ENCODE measurements around the gene ZNF695.
A peak's percentile ranks its signal among the peaks of the same experiment; 100 is the strongest.

ZNF695 gene

DNA sequence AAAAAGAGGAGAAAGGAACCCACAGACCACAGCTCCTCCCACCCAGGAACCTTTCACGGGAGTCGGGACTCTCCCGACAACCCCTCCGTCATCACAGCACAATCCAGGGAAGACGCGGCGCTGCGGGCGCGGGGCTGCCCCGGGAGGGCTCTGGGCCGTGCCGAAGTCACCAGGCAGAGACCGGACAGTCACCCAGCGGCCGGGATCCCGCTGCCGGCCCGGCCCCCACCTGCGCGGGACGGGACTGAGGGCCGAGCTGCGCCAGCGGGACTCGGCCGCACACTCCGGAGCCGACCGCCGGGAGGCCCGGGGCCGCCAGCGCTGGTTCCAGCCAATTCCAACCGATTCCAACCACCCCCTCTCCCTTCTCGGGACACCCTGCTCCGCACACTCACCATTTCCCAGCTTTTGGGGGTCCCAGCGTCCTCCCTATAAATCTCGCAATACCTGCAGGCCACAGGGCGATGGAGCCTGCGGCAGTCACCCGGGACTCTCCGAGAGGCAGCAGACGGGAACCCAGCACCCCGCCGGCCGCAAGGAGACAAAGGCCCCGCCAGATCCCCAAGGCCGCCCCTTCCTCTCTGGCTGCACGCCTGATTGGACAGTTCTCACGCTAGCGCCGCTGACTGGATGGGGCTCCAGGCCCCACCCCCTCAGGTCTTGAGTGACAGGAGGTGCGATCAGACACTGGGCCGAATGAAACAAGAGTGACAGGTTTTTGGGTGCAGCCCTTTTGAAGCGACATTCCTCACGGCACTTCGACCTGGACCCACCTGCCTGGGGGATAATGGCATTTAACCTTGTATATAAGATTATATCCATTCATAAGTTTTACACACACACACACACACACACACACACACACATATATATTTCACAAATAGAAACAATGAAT is at the start of gene ZNF695:
TSS of gene ZNF695 (minus strand) at position 547 of the 895 bp plus-strand sequence. CDS start at position 398, 149 bp downstream.
- TF ChIP-seq CEBPB (IDR thresholded peaks at IDR 0.05) (no peak), ZBTB7A (IDR thresholded peaks at IDR 0.05; ENCODE audit: low read depth) (no peak), RAD21 (IDR thresholded peaks at IDR 0.05; ENCODE audit: low read depth) (no peak), YY1 (IDR thresholded peaks at IDR 0.05; ENCODE audit: low read depth) (peak; percentile 57; the same call in 1 of the 2 replicates), TCF12 (IDR thresholded peaks at IDR 0.05; ENCODE audit: low read depth) (no peak), EP300 (IDR thresholded peaks at IDR 0.05; ENCODE audit: borderline replicate concordance) (no peak; the same call in 1 of the 2 replicates), TEAD4 (IDR thresholded peaks at IDR 0.05) (peak; percentile 39), EGR1 (IDR thresholded peaks at IDR 0.05) (no peak), NFIC (IDR thresholded peaks at IDR 0.05) (no peak), TAF1 (IDR thresholded peaks at IDR 0.05; ENCODE audit: low read depth) (peak; percentile 93), CREB1 (IDR thresholded peaks at IDR 0.05; ENCODE audit: low read depth) (no peak)
- TF ChIP-seq, protein P1, sequence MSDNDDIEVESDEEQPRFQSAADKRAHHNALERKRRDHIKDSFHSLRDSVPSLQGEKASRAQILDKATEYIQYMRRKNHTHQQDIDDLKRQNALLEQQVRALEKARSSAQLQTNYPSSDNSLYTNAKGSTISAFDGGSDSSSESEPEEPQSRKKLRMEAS (IDR thresholded peaks at IDR 0.05), result peak; percentile 67

DNA sequence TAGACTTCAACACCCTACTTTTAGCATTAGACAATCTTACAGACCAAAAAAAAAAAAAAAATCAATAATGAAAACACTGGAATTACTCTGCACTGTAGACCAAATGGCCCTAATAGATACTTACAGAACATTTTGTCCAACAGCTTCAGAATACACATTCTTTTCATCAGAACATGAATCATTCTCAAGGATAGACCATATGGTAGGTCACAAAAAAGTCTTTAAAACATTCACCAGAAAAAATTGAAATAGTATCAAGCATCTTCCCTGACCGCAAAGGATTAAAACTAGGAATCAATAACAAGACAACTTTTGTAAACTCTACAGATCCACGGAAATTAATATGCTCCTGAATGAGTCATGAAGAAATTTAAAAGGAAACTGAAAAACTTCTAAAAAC is 48.2 kb upstream of the ZNF695 start:
- TF ChIP-seq TCF12 (IDR thresholded peaks at IDR 0.05; ENCODE audit: low read depth), result no peak
- no peak for TF ChIP-seq TEAD4 (IDR thresholded peaks at IDR 0.05)
- no peak for TF ChIP-seq TAF1 (IDR thresholded peaks at IDR 0.05; ENCODE audit: low read depth)
- no peak for TF ChIP-seq EP300 (IDR thresholded peaks at IDR 0.05; ENCODE audit: borderline replicate concordance)
- no peak for TF ChIP-seq ZBTB7A (IDR thresholded peaks at IDR 0.05; ENCODE audit: low read depth)
- TF ChIP-seq CEBPB (IDR thresholded peaks at IDR 0.05), result no peak
- TF ChIP-seq, protein P2, sequence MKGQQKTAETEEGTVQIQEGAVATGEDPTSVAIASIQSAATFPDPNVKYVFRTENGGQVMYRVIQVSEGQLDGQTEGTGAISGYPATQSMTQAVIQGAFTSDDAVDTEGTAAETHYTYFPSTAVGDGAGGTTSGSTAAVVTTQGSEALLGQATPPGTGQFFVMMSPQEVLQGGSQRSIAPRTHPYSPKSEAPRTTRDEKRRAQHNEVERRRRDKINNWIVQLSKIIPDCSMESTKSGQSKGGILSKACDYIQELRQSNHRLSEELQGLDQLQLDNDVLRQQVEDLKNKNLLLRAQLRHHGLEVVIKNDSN (IDR thresholded peaks at IDR 0.05), result no peak
- TF ChIP-seq YY1 (IDR thresholded peaks at IDR 0.05; ENCODE audit: low read depth), result no peak

DNA sequence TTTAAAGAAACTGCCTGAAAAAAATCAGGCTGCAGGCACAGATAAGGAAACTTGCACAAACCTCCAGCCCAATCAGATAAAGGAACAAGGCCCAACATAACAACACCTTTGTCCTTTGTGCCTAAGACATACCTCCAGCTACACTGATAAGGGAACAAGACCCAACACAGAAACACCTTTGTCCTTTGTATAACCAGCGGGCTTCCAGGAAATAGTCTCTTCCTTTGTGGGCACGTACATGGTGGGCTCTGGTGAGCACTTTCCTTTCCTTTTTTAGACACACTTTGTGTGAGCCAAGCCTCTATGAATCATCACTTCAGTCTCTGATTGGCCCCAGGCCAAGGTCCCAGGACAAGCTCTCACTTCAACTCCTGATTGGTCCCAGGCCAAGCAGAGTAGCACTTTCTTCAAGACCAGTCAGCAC is 47.1 kb upstream of the ZNF695 start:
- TF ChIP-seq, protein P3, sequence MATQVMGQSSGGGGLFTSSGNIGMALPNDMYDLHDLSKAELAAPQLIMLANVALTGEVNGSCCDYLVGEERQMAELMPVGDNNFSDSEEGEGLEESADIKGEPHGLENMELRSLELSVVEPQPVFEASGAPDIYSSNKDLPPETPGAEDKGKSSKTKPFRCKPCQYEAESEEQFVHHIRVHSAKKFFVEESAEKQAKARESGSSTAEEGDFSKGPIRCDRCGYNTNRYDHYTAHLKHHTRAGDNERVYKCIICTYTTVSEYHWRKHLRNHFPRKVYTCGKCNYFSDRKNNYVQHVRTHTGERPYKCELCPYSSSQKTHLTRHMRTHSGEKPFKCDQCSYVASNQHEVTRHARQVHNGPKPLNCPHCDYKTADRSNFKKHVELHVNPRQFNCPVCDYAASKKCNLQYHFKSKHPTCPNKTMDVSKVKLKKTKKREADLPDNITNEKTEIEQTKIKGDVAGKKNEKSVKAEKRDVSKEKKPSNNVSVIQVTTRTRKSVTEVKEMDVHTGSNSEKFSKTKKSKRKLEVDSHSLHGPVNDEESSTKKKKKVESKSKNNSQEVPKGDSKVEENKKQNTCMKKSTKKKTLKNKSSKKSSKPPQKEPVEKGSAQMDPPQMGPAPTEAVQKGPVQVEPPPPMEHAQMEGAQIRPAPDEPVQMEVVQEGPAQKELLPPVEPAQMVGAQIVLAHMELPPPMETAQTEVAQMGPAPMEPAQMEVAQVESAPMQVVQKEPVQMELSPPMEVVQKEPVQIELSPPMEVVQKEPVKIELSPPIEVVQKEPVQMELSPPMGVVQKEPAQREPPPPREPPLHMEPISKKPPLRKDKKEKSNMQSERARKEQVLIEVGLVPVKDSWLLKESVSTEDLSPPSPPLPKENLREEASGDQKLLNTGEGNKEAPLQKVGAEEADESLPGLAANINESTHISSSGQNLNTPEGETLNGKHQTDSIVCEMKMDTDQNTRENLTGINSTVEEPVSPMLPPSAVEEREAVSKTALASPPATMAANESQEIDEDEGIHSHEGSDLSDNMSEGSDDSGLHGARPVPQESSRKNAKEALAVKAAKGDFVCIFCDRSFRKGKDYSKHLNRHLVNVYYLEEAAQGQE (IDR thresholded peaks at IDR 0.05; ENCODE audit: low read depth), result no peak
- TF ChIP-seq TAF1 (IDR thresholded peaks at IDR 0.05; ENCODE audit: low read depth), result no peak
- TF ChIP-seq NFIC (IDR thresholded peaks at IDR 0.05), result no peak
- no peak for TF ChIP-seq CEBPB (IDR thresholded peaks at IDR 0.05)
- TF ChIP-seq TEAD4 (IDR thresholded peaks at IDR 0.05), result no peak
- TF ChIP-seq TCF12 (IDR thresholded peaks at IDR 0.05; ENCODE audit: low read depth), result no peak
- TF ChIP-seq, protein P2 (IDR thresholded peaks at IDR 0.05), result no peak
- TF ChIP-seq EP300 (IDR thresholded peaks at IDR 0.05; ENCODE audit: borderline replicate concordance), result no peak

DNA sequence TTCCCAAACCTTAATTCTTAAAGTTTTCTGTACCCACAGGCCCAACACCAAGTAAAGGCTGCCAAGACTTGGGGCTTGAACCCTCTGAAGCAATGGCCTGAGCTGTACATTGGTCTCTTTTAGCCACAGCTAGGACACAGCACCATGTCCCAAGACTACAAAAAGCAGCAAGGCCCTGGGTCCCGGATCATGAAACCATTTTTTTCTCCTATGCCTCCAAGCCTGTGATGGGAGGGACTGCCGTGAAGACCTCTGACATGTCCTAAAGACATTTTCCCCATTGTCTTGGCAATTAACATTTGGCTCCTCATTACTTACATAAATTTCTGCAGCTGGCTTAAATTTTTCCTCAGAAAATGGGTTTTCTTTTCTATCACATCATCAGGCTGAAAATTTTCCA is 39.8 kb upstream of the ZNF695 start:
- TF ChIP-seq EGR1 (IDR thresholded peaks at IDR 0.05) (no peak), YY1 (IDR thresholded peaks at IDR 0.05; ENCODE audit: low read depth) (no peak), TAF1 (IDR thresholded peaks at IDR 0.05; ENCODE audit: low read depth) (no peak), ZBTB7A (IDR thresholded peaks at IDR 0.05; ENCODE audit: low read depth) (no peak)
- TF ChIP-seq, protein P3 (IDR thresholded peaks at IDR 0.05; ENCODE audit: low read depth), result no peak
- TF ChIP-seq, protein P1 (IDR thresholded peaks at IDR 0.05), result no peak

DNA sequence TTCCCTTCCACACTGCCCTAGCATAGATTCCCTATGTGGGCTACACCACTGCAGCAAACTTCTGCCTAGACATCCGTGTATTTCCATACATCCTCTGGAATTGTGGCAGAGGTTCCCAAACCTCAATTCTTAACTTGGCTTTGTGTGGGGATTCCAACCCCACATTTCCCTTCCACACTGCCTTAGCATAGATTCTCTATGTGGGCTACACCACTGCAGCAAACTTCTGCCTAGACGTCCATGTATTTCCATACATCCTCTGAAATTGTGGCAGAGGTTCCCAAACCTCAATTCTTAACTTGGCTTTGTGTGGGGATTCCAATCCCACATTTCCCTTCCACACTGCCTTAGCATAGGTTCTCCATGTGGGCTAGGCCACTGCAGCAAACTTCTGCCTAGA is 39.4 kb upstream of the ZNF695 start:
- TF ChIP-seq TEAD4 (IDR thresholded peaks at IDR 0.05) (no peak), CEBPB (IDR thresholded peaks at IDR 0.05) (no peak), FOXM1 (IDR thresholded peaks at IDR 0.05; ENCODE audit: borderline replicate concordance, low read depth) (no peak)
- TF ChIP-seq, protein P2 (IDR thresholded peaks at IDR 0.05), result 0 out of 2 replicates have a peak, but pooled peaks have one; percentile 16

Data from Ishikawa (cell line).